DLD1 (cell line): ENCODE results near the gene KCTD8.
"Not testable (repeated sequence)": the region's sequence is repeated elsewhere in the genome, so short reads cannot be mapped to it uniquely, and the experiment has no call there.

ENCODE experiments used
- in situ Hi-C: cut with HindIII; loops from 2 replicates; pipeline ENCODE4 v1.10.0; 2017; ENCODE audit warnings: low sequenced_read_pairs

Gene KCTD8

DNA sequence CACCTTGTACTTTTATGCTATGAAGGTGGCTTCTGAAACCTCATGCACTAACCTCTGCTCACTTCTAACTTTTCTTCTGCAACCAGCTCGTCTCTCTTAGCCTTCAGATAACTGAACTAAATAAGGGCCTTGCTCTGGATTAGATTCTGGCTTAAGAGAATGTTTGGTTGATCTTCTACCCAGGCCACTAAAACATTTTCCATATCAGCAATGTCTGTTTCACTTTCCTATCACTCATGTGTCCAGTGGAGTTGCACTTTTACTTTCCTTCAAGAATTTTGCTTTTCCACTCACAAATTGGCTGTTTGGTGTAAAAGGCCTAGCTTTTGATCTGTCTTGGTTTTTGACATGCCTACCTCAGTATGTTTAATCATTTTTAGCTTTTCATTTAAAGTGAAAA is 105.8 kb downstream of the KCTD8 start:
- in situ Hi-C loops = no loop called here

DNA sequence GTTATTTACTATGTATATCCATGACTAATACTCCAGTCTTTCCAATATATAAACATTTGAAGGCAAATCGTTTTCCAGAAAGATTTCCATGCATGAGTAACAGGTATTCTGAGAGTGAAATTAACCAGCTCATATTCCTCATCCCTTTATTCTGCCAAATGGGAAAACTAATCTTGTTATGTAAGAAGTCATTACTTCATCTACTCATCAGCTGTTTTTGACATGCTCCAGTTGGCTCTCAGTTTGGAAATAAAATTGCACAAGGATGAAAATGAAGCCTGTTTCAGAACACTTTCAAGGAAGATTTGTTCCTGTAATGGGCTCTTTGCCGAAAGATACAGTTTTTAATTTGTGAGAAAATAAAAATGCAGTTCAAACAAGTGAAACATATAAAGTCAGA is 121.9 kb downstream of the KCTD8 start:
- in situ Hi-C loops = no loop called here

DNA sequence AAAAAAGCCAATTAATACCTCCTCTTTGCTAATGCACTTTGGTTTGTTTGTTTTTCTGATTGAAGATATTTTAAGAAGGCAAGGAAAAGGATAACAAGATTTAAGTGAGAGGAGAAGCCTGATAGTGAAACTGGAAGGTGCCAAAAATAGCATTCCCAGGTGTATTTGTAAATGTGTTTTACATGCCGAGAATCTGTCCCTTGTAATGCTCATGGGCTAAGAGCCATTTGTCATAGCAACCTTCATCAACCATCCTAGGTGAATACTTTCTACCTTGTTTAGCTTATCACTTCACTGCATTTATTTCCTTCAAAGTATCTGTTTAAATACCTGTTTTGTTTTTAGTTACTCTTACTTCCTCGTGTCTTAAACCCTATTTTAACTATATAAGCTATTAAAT is 127.8 kb downstream of the KCTD8 start:
- in situ Hi-C loops = no loop called here

DNA sequence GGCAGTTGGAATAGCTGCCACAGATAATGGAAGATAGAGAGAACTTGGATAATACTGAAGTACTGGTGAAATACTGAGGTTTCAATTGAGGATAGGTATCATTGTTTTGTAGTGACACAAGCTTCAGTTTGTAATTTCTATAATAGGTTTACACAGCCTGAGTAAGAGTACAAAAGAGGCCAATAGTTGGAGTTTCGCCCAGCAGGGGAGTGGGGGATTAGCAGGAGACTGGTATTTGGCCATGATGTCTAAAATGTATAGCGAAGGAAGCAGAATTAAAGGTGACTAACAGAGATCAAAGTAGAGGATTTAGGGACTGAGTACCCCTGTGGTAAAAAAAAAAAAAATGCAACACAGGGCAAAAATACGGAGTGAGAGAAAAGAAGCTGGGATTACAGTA is 129.5 kb downstream of the KCTD8 start:
- in situ Hi-C loops = no loop called here

DNA sequence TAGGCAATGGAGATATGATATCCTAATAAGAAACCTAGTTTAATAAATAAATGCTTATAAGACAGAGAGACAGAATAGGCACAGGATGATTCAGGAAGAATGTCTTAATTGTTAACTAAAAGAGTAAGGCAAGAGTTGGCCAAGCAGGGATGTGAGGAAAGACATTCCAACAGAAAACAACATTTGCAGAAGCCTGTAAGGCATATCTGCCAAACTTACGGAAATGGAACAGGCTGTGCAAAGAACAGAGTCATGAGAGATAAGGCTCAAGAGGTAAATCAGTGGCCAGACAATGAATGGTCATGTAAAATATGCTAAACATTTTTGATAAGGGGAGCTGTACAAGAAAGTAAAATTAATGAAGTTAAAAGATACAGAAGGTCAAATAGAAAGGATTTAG is 134.9 kb downstream of the KCTD8 start:
- in situ Hi-C loops = no loop called here

DNA sequence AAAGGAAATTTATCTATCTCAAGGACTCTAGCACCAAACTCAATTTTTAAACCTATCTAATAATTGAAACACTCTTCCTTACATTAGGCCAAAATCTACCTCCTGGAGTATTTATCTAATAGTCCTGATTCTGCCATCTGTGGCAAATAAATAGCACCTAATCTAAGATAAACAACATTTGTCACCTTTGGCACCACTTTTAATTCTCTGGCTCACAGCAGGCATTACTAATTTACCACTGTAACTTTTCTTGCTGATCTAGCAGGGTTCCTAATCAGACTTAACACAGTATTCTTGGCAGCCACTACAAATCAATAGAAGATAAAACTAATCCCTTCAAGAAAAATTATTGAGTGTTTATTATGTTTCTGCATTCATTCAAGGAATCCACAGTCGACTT is 161.1 kb downstream of the KCTD8 start:
- in situ Hi-C loops = no loop called here

DNA sequence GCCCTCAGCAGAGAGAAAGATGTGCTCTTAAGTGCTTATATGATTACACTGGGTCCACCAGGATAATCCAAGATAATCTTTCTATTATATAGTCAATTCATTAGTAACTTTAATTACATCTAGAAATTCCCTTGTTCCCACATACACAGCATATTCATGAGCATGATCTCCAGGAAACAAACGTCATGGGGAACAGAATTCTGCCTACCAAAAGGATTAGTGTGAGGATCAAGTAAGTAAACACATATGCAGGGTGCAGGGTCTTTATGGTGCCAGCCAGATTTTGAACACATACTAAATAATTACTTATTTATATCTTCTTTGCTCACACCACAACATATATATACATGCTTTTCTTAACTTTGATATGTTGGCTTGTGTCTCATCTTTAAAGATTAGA is 169.1 kb downstream of the KCTD8 start:
- in situ Hi-C loops = no loop called here

DNA sequence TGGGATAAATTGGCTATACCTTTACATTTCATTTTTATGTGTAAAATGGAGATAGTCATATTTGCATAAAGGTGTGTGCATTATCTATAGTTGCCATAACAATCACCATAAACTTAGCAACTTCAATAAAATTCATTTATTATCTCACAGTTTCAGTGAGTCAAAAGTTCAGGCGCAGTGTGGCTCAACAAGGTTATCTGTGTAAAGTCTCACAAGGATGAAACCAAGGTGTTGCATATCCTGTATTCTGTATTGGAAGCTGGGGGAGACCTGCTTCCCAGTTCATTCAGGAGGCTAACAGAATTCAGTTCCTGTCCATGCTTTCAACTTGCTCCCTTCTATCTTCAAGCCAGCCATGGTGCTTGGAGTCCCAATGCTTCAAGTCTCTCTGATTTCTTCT is 169.5 kb downstream of the KCTD8 start:
- in situ Hi-C loops = no loop called here

DNA sequence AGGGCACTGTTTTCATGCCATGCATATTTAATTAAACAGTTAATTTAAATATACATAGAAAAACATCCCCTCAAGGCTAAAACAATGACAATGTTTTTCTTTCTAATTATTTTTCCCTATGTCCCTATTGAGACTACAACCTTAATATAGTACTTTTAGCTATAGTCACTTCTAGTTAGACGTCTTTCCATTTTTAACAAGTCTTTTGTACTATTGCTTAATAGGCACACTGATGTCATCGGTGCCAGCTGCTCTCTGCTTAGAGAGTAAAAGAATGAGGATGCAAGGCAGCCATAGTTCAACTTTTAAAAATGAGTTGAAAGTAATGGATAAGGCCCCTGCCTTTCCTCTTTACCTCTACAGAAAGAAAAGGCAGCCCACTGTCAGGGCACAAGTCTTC is 191.1 kb downstream of the KCTD8 start:
- in situ Hi-C loops = no loop called here

DNA sequence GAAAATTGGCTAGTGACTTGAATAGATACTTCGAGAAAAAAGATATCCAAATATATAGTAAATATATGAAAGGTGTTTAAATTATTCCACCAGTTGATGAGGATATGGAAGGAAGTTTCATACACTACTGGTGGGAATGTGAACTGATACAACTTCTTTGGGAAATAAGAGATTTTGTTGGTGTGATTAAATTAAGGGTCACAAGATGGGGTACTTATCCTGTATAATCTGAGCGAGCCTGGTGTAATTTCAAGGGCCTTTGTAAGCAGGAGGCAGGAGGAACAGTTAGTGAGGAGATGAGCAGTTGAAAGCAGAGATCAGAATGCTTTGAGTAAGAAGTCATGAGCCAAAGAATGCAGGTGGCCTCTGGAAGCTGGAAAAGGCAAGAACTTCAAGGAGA is 192.2 kb downstream of the KCTD8 start:
- in situ Hi-C loops = no loop called here

DNA sequence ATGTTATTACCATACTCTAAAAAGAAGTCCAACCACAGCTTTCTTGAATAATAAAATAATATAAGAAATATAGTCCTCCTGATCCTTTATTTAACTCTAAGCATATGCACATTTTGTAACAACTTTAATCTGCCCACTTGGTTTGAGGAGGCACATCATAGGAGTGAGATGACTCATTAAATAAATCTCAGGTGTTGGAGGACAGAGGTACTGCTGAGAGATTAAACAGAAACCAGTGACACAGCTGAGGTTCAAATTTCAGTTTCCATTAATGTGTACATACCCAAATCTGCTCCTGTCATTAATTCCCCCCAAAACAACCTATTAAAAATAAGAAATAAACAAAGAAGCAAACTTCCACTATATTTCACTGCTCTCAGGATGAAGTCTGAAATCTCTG is 211.0 kb downstream of the KCTD8 start:
- in situ Hi-C loops = no loop called here

DNA sequence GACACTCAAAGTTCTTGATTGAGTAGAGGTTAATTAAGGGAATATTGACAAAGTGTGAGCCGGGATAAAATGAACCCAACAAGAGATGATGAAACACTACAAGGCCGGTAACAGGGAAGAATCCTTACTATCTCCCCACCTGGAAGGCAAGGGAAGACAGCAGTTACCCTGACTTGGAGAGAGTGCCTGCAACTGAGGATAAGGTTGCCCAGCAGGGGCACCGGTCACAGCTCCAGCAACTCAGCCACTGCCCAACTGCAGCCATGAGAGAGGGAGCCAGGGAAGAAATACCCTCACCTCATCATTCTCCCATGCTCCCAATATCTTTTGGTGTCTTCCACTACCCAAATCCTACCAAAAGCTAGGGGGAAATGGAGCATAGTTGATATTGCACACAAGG is 212.7 kb downstream of the KCTD8 start:
- in situ Hi-C loops = no loop called here

DNA sequence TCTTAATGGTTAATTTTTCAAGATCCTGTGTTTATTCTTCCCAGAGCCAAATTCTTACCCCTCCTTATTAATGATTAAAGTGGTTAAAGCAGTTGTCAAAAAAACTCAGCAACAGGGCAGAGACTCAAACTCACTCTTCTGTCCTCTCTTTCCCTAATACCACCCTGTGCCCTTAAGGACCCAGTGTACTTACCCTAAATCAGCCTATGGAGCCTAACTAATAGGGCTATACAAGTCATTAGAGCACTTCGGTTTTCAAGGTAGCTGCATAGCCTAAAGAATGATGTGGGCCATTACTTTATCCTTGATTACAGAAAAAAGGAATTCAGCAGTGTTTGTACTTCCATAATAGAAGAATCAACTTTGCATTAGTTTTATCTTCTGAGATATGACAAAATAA is 216.3 kb downstream of the KCTD8 start:
- in situ Hi-C loops = no loop called here

DNA sequence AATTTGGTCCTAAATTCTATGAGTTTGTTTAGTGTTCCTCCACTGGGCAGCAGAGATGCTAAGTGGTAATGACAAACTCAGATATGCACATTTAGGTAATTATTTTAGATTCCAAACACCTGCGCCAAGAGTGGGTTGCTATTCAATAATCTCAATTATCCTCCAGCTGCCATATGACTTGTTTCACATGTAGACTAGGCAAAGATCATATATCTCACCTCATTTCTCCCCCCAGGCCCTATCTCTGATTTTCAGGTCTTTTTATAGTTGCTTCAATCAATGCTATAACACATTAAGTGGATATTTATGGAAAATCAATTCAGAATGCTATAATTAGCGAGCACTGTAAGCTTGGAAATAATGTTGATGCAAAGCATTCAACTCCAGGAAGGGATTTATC is 217.6 kb downstream of the KCTD8 start:
- in situ Hi-C loops = no loop called here

DNA sequence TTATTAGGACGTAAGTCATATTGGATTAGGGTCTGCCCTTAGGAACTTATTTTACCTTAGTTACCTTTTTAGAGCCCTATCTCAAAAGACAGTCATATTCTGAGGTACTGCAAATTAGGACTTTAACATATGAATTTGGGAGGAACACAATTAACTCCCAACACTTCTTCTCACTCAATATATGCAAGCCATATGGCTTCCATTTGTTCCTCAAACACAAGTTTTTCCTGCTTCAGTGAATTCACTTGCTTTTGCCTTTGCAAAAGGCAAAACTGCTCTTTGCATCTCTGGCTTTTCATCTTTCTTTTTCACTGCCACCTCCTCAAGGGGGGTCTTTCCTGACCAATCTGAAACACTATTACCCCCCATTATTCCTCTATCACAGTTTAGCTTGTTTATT is 220.3 kb downstream of the KCTD8 start:
- in situ Hi-C loops = no loop called here

DNA sequence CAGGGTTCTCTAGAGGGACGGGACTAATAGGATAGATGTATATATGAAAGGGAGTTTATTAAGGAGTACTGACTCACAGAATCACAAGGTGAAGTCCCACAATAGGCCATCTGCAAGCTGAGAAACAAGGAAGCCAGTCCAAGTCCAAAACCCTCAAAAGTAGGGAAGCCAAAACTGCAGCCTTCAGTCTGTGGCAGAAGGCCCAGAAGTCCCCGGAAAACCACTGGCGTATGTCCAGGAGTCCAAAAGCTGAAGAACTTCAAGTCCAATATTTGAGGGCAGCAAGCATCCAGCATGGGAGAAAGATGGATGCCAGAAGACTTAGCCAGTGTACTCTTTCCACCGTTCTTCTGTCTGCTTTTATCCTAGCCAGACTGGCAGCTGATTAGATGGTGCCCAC is 227.2 kb downstream of the KCTD8 start:
- in situ Hi-C loops = no loop called here

DNA sequence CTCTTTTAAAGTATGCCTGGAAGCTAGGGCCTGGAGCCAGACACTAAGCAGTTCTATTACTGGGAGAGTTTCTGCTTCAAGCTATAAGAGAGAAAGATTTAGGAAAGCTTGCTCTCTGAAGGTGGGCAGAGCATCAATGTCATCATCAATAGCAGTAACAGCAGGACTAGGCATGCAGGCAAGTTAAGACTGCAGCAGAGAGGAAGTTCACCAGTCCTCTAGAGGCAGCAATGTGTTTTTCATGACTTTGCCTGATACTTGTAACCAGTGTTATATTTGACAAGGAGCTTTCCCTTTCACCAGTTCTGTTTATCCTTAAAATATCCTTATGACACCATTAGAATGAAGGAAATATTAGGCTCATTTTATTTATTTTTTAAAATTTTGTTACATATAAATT is 237.9 kb downstream of the KCTD8 start:
- in situ Hi-C loops = no loop called here

DNA sequence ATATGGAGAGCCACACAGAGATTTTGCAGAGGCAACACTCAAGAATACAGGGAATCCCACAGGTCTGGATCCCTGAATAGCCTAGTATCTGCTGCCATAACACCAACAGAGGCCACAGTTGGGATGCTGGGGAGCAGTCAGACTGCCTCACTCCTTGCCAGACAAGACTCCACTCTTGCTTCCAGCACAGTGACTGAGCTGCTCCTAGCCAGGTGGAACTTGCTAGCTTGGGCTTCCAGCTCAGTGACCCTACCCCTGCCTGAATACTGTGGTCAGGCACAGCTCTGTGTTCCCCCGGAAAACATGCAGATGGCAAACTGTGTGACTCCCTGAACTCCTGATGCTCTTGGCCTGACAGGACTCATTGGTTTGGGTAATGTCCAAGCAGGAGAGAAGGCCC is 251.8 kb downstream of the KCTD8 start:
- in situ Hi-C loops = no loop called here

DNA sequence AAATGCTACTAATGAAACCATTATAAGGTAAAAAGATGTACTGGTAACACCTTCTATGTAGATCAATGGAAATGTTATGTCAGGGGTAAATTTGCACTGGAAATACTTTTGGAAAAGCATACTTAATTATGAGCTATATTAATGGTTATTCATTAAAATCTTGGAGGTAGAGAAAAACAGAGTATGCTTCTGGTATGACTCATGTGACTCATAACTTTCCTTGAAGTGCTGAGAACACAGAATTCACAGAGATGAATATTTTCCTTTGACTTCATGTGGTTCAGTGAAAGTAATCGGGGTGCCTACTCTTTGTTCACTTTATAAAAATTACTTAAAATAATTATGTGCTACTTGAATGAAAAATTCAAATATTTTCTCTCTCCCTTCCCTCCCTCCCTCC is 254.2 kb downstream of the KCTD8 start:
- in situ Hi-C loops = no loop called here

DNA sequence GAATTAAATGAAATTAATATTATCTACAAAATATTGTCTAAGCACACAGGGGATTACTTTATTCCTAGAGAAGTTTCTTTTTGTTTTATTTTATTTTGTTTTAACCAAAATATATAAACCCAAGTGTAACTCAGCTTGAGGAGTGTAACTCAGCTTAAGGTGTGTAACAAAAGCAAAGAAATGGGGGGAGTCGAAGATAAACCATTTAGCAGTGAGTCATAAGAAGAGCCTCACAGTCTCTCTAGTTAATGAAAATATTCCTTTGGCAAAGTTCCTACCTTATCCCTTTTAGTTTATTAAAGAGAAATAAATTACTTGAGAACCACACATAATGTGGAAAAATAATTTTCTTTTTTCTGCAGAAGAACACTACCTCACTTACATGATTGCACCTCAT is 261.8 kb downstream of the KCTD8 start:
- in situ Hi-C loops = no loop called here

DNA sequence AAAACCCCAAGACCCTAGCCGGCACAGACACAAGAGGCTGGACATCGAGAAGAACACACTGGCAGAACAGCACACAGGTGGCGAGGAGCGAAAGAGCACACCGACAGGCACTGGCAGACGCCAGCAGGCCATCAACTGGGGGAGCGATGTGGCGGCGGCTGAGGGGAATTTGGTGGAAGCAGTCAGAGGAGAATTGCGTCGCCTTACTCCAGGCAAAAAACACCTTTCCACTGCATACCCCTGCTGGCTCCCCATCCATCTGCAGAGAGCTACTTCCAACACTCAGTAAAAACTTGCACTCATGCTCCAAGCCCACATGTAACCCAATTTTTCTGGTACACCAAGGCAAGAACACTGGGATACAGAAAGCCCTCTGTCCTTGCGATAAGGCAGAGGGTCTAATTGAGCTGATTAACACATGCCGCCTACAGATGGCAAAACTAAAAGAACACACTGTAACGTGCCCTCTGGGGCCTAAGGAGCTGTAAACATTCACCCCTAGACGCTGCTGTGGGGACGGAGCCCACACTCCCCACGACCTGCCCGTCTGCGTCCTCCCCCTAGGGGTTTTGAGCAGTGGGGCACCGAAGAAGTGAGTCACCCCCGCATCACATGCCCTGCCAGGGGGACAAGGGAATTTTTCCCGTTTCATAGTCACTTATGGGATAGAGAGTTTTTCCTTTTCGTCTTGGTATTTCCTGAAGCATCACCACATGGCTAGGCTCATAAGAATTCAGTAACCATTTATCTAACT is 262.3 kb downstream of the KCTD8 start:
- in situ Hi-C loops = no loop called here

DNA sequence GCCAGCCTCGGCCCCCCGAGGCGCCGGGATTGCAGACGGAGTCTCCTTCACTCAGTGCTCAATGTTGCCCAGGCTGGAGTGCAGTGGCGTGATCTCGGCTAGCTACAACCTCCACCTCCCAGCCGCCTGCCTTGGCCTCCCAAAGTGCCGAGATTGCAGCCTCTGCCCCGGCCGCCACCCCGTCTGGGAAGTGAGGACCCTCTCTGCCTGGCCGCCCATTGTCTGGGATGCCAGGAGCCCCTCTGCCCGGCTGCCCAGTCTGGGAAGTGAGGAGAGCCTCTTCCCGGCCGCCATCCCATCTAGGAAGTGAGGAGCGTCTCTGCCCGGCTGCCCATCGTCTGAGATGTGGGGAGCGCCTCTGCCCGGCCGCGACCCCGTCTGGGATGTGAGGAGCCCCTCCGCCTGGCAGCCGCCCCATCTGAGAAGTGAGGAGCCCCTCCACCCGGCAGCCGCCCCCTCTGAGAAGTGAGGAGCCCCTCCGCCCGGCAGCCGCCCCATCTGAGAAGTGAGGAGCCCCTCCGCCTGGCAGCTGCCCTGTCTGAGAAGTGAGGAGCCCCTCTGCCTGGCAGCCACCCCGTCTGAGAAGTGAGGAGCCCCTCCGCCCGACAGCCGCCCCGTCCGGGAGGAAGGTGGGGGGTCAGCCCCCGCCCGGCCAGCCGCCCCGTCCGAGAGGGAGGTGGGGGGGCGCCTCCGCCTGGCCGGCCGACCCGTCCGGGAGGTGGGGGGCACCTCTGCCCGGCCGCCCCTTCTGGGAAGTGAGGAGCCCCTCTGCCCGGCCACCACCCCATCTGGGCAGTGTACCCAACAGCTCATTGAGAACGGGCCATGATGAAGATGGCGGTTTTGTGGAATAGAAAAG is 266.9 kb downstream of the KCTD8 start:
- in situ Hi-C loops = not testable (repeated sequence)
